GM21360 (cell line): ENCODE measurements around the gene SMIM15.
A peak's percentile ranks its signal among the peaks of the same experiment; 100 is the strongest.
"Not testable (repeated sequence)": the region's sequence is repeated elsewhere in the genome, so short reads cannot be mapped to it uniquely, and the experiment has no call there.

Experiments
- ATAC-seq: cut with Tn5 transposase; IDR thresholded peaks from one replicate; pipeline ENCODE4 v1.9.1; 2021; ENCODE audit warnings: mild to moderate bottlenecking, moderate library complexity; ENCODE audit not compliant: unreplicated experiment

SMIM15 gene

GRCh38 chr5:61162010-61162831 lies at the start of gene SMIM15:
Gene SMIM15 (minus strand): TSS chr5:61162468. CDS start chr5:61160171, 2,297 bp downstream.
- peak; percentile 93 for ATAC-seq

GRCh38 chr5:61207884-61208283 lies 45.6 kb upstream of the SMIM15 start:
- no peak for ATAC-seq

GRCh38 chr5:61205013-61205412 lies 42.7 kb upstream of the SMIM15 start:
- ATAC-seq = no peak

GRCh38 chr5:61202213-61202612 lies 39.9 kb upstream of the SMIM15 start:
- no peak for ATAC-seq

GRCh38 chr5:61200582-61201155 lies 38.4 kb upstream of the SMIM15 start:
- ATAC-seq = no peak

GRCh38 chr5:61198606-61199005 lies 36.3 kb upstream of the SMIM15 start:
- no peak for ATAC-seq

GRCh38 chr5:61187826-61188225 lies 25.6 kb upstream of the SMIM15 start:
- ATAC-seq = not testable (repeated sequence)

- ATAC-seq = not testable (repeated sequence)
These were observed 25.1 kb upstream of the SMIM15 start for GRCh38 chr5:61187352-61187751.

GRCh38 chr5:61186634-61187033 lies 24.4 kb upstream of the SMIM15 start:
- ATAC-seq = no peak

- ATAC-seq = no peak
These were observed 22.4 kb upstream of the SMIM15 start for GRCh38 chr5:61184708-61185107.

- ATAC-seq = no peak
These were observed 21.3 kb upstream of the SMIM15 start for GRCh38 chr5:61183538-61183937.

GRCh38 chr5:61182449-61182848 lies 20.2 kb upstream of the SMIM15 start:
- ATAC-seq = no peak

GRCh38 chr5:61180886-61181285 lies 18.6 kb upstream of the SMIM15 start:
- no peak for ATAC-seq

GRCh38 chr5:61178702-61179101 lies 16.4 kb upstream of the SMIM15 start:
- ATAC-seq = no peak

- ATAC-seq = peak; percentile 88
These were observed 15.4 kb upstream of the SMIM15 start for GRCh38 chr5:61177716-61178115.

- no peak for ATAC-seq
These were observed 14.8 kb upstream of the SMIM15 start for GRCh38 chr5:61177070-61177469.

GRCh38 chr5:61176631-61177030 lies 14.4 kb upstream of the SMIM15 start:
- no peak for ATAC-seq

GRCh38 chr5:61171479-61171878 lies 9.2 kb upstream of the SMIM15 start:
- no peak for ATAC-seq

- ATAC-seq = no peak
These were observed 6.7 kb upstream of the SMIM15 start for GRCh38 chr5:61168951-61169350.

- no peak for ATAC-seq
These were observed 5.1 kb upstream of the SMIM15 start for GRCh38 chr5:61167382-61167781.

- no peak for ATAC-seq
These were observed 1.6 kb upstream of the SMIM15 start for GRCh38 chr5:61163905-61164304.

GRCh38 chr5:61162832-61163567 lies 732 bp upstream of the SMIM15 start:
- peak; percentile 2 for ATAC-seq
